ENCODE measurements around the gene TWIST2.

GRCh38 chr2:238851026-238851425 lies 3.1 kb downstream of the TWIST2 start:
- TF ChIP-seq CTCF (conservative IDR thresholded peaks at IDR 0.05; ENCODE audit: low read depth, low read length): no peak
- TF ChIP-seq EZH2 (IDR thresholded peaks at IDR 0.05; ENCODE audit: borderline replicate concordance, low read depth, low read length, poor library complexity, severe bottlenecking): no peak
